A549 (cell line): Measurements from ENCODE around the gene MEMO1. TPM values are rescaled to one million over a fixed set of nuclear protein-coding genes. Genes with fewer than 3 reads are reported as not detected.

ENCODE experiments used
- ATAC-seq, 2 experiments: fragments of 200-7000 bp in 1 of 2; fragments of >200 bp in 1 of 2; cut with Nextera tagmentation in 1 of 2; cut with Tn5 transposase in 1 of 2; 3 replicates each; pipeline versions ENCODE4 v1.8.0 to v1.9.1; 2018 to 2020; ENCODE audit warnings: mild to moderate bottlenecking in 1 of 2, moderate library complexity in 1 of 2
- CTCF ChIA-PET: fragments of 300-600 bp; sonication (Branson Sonifier 250); formaldehyde crosslinking; extraction: SDS; loops from one replicate; lab custom pipeline; 2021; ENCODE audit warnings: antibody characterized with exemption, inconsistent platforms; lab: Yijun Ruan, JAX
- POLR2A ChIA-PET: fragments of 350-600 bp; formaldehyde crosslinking; extraction: SDS; loops from one replicate; lab custom pipeline; 2021; ENCODE audit warnings: antibody characterized with exemption, inconsistent platforms; lab: Yijun Ruan, JAX
- DNase-seq, 2 experiments: peaks; one replicate each; pipeline versions ENCODE4 v3.0.0 to v3.0.0-alpha.2; 2011 to 2016; ENCODE audit warnings: low read depth in 1 of 2, low spot score in 1 of 2
- FAIRE-seq: peaks from 2 replicates; lab custom pipeline; 2011; peaks lifted over from hg19 to GRCh38; lab: Jason Lieb, UNC
- H3K27ac ChIP-seq, 2 experiments: fragments of >200 bp; sonication (Bioruptor Twin); formaldehyde crosslinking; 3 replicates each; pipeline ENCODE4 v1.5.1; 2016 to 2017
- H3K4me1 ChIP-seq: fragments of >200 bp; sonication (Bioruptor Twin); formaldehyde crosslinking; 3 replicates; pipeline ENCODE4 v1.6.1; 2016
- H3K4me2 ChIP-seq: fragments of >200 bp; sonication (Bioruptor Twin); formaldehyde crosslinking; 3 replicates; pipeline ENCODE4 v1.6.1; 2016
- H3K4me3 ChIP-seq: fragments of >200 bp; sonication (Bioruptor Twin); formaldehyde crosslinking; 3 replicates; pipeline ENCODE4 v1.5.1; 2016
- H3K9me3 ChIP-seq: fragments of >200 bp; sonication (Bioruptor Twin); formaldehyde crosslinking; 3 replicates; pipeline ENCODE4 v1.6.1; 2016
- ATOH8 ChIP-seq: fragments of 250-450 bp; sonication (Bioruptor Pico); IDR thresholded peaks from 2 replicates; pipeline ENCODE4 v1.5.0; 2020; ENCODE audit warnings: low read depth, mild to moderate bottlenecking, moderate library complexity
- CHD2 ChIP-seq: fragments of 150-350 bp; IDR thresholded peaks from 2 replicates; pipeline ENCODE4 v1.6.1; 2014; ENCODE audit warnings: low read length; ENCODE audit not compliant: partially characterized antibody
- E2F6 ChIP-seq: IDR thresholded peaks from 2 replicates; pipeline ENCODE4 v1.6.1; 2012; ENCODE audit warnings: low read depth, borderline replicate concordance
- EHMT2 ChIP-seq: fragments of 200-600 bp; sonication (generic); IDR thresholded peaks from 2 replicates; pipeline ENCODE4 v1.6.1; 2016; ENCODE audit warnings: antibody characterized with exemption, low read depth, mild to moderate bottlenecking, moderate library complexity
- ELK1 ChIP-seq: fragments of 150-350 bp; IDR thresholded peaks from 2 replicates; pipeline ENCODE4 v1.6.1; 2014; ENCODE audit warnings: low read depth, mild to moderate bottlenecking, low read length
- FOXS1 ChIP-seq: fragments of 250-450 bp; sonication (Bioruptor Pico); IDR thresholded peaks from 2 replicates; pipeline ENCODE4 v1.5.0; 2020; ENCODE audit warnings: mild to moderate bottlenecking, moderate library complexity
- HEYL ChIP-seq: fragments of 250-450 bp; sonication (Bioruptor Pico); IDR thresholded peaks from 2 replicates; pipeline ENCODE4 v1.8.0; 2021; ENCODE audit warnings: mild to moderate bottlenecking, moderate library complexity
- HOXA7 ChIP-seq: fragments of 250-450 bp; sonication (Bioruptor Pico); IDR thresholded peaks from 2 replicates; pipeline ENCODE4 v1.5.0; 2020; ENCODE audit warnings: mild to moderate bottlenecking, moderate library complexity
- JUNB ChIP-seq: fragments of >200 bp; sonication (Bioruptor Twin); formaldehyde crosslinking; IDR thresholded peaks from 2 replicates; pipeline ENCODE4 v1.6.1; 2016
- MAFK ChIP-seq: fragments of 450-650 bp; IDR thresholded peaks from 2 replicates; pipeline ENCODE4 v1.6.1; 2014; ENCODE audit not compliant: partially characterized antibody
- MAZ ChIP-seq: fragments of 150-350 bp; IDR thresholded peaks from 2 replicates; pipeline ENCODE4 v1.6.1; 2014; ENCODE audit warnings: antibody characterized with exemption, low read depth, low read length, borderline replicate concordance
- MYC ChIP-seq: IDR thresholded peaks from 2 replicates; pipeline ENCODE4 v1.6.1; 2012; ENCODE audit warnings: mild to moderate bottlenecking, inconsistent platforms, low read length, improper control_type of control experiment, borderline replicate concordance
- NPAS2 ChIP-seq: fragments of 250-450 bp; sonication (Bioruptor Pico); IDR thresholded peaks from 2 replicates; pipeline ENCODE4 v1.8.0; 2022; ENCODE audit warnings: mild to moderate bottlenecking, moderate library complexity, borderline replicate concordance
- NR3C1 ChIP-seq: fragments of >200 bp; sonication (Bioruptor Twin); formaldehyde crosslinking; IDR thresholded peaks from 3 replicates; pipeline ENCODE4 v1.6.1; 2017
- POLR2A ChIP-seq: IDR thresholded peaks from 2 replicates; pipeline ENCODE4 v1.6.1; 2012; ENCODE audit warnings: mild to moderate bottlenecking, low read length
- POLR2AphosphoS2 ChIP-seq: conservative IDR thresholded peaks from 2 replicates; pipeline ENCODE4 v1.6.1; 2012; ENCODE audit warnings: low read length, improper control_type of control experiment, inconsistent platforms
- REST ChIP-seq: fragments of 200-600 bp; sonication (generic); IDR thresholded peaks from 2 replicates; pipeline ENCODE4 v1.6.1; 2016; ENCODE audit warnings: antibody characterized with exemption, mild to moderate bottlenecking, moderate library complexity
- SMC3 ChIP-seq: fragments of >200 bp; sonication (Bioruptor Twin); formaldehyde crosslinking; IDR thresholded peaks from 3 replicates; pipeline ENCODE4 v1.6.1; 2018; ENCODE audit warnings: inconsistent platforms
- SREBF2 ChIP-seq: fragments of 450-650 bp; IDR thresholded peaks from 2 replicates; pipeline ENCODE4 v1.6.1; 2014; ENCODE audit warnings: mild to moderate bottlenecking, moderate library complexity
- ZFP36 ChIP-seq: fragments of 450-650 bp; IDR thresholded peaks from 2 replicates; pipeline ENCODE4 v1.6.1; 2014; ENCODE audit warnings: borderline replicate concordance; ENCODE audit not compliant: partially characterized antibody
- WGBS: methylation state at CpG from one replicate; pipeline ENCODE4 v1.1.6; 2017; ENCODE audit errors: missing lambda C conversion rate; 5-methylcytosine and 5-hydroxymethylcytosine counted together
- polyA plus RNA-seq, 4 experiments: library from polyadenylated mRNA; depleted of rRNA in 3 of 4; stranded (reverse); fragments of >200 nt; fragmentation: RNase III in 1 of 4; extraction: RNeasy Plus Mini Kit Qiagen cat#74134 plus additional on column Dnase treatment in 1 of 4; gene quantifications; 2 replicates in 3 of 4; 3 replicates in 1 of 4; pipeline ENCODE4 v1.2.3, GENCODE V29; 2011 to 2017

Gene MEMO1
- polyA plus RNA-seq, 2 of the 4 experiments (the other 2 are of a cell fraction) = 80.2 to 87.0 TPM

- 88% methylated on average over 2 of the region's 2 CpGs for WGBS
- no peak overlapping the region for H3K27ac ChIP-seq
- FAIRE-seq = no peak
- H3K4me2 ChIP-seq = no peak overlapping the region
- H3K9me3 ChIP-seq = no peaks in the 10 kb centered on the region
- no peak overlapping the region for H3K4me3 ChIP-seq
- peaks cover 30% of the 10 kb centered on the region for H3K4me1 ChIP-seq
- POLR2A ChIA-PET = no interaction called here
- CTCF ChIA-PET = interaction anchor here (0.6 kb wide), 1 partner anchor 126 kb away, joined by 3 read pairs; no protein-coding TSS in a partner anchor
- TF ChIP-seq MAFK (peak; percentile 60), HEYL (CRISPR knock-in tag) (no peak)
- no peak for DNase-seq
- ATAC-seq = no peak
Measured at GRCh38 chr2:31962757-31963361, 47.9 kb downstream of the MEMO1 start.

GRCh38 chr2:31958140-31958717, 52.6 kb downstream of the MEMO1 start:
- Histone ChIP-seq H3K4me2 (no peak overlapping the region), H3K4me3 (no peak overlapping the region), H3K27ac (no peak overlapping the region), H3K9me3 (no peaks in the 10 kb centered on the region), H3K4me1 (peaks cover 18% of the 10 kb centered on the region)
- WGBS = 95% methylated on average over 5 of the region's 5 CpGs
- TF ChIP-seq JUNB = no peak
- TF ChIP-seq ATOH8 = no peak
- no peak for TF ChIP-seq SMC3
- TF ChIP-seq POLR2A = no peak
- TF ChIP-seq EHMT2 = no peak
- TF ChIP-seq HOXA7 = no peak
- no peak for TF ChIP-seq POLR2AphosphoS2
- no peak for TF ChIP-seq REST
- TF ChIP-seq E2F6 = no peak
- no peak for TF ChIP-seq MAZ
- TF ChIP-seq ZFP36 = no peak
- TF ChIP-seq NPAS2 = no peak
- no peak for TF ChIP-seq MYC
- TF ChIP-seq CHD2 = no peak
- no peak for TF ChIP-seq FOXS1 (CRISPR knock-in tag)
- TF ChIP-seq NR3C1 = no peak
- no peak for TF ChIP-seq ELK1
- no peak for TF ChIP-seq SREBF2
- POLR2A ChIA-PET = no interaction called here
- no peak for ATAC-seq
- no peak for FAIRE-seq
- no peak for DNase-seq
- CTCF ChIA-PET = no interaction called here
